Measurements from ENCODE around the gene CCDC157.

The CCDC157 gene

DNA sequence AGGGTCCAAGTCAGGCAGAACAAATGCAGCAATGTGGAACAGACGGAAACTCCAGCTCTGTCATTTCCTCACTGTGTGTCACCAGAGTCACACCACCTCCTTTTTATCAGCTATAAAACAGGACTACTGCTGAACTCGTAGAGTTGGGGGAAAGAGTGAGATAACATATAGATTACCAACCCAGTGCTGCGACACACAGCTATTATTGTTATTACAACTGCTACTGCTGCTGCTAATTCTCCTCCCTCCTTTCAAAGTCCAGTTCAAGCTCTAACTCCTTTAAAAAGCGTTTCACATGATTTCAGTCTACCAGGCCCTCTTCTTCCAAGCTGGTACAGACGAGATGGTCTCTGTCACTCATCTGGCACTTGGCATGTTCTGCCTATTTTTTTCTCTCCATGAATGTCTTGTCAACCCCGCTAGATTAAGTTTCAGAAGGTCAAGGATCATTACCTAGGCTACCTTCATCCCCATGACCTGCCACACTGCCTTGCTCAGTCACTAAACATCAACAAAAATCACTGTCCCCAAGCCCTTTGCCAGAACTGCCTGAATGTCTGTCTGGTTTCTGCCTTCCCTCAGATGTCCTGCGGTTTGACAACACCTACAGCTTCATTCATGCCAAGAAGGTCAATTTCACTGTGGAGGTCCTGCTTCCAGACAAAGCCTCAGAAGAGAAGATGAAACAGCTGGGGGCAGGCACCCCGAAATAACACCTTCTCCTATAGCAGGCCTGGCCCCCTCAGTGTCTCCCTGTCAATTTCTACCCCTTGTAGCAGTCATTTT, 65.1 kb downstream of the CCDC157 start:
- TF ChIP-seq SIN3A (IDR thresholded peaks at IDR 0.05; ENCODE audit: borderline replicate concordance, insufficient read depth, low read length) (no peak), FOXP2 (optimal IDR thresholded peaks at IDR 0.05; ENCODE audit: borderline replicate concordance, extremely low read depth, extremely low read length, insufficient read depth) (no peak), TAF1 (IDR thresholded peaks at IDR 0.05; ENCODE audit: borderline replicate concordance, insufficient read depth, low read length) (no peak), POLR2AphosphoS5 (IDR thresholded peaks at IDR 0.05; ENCODE audit: low read depth, low read length) (no peak)
- TF ChIP-seq, protein P1, sequence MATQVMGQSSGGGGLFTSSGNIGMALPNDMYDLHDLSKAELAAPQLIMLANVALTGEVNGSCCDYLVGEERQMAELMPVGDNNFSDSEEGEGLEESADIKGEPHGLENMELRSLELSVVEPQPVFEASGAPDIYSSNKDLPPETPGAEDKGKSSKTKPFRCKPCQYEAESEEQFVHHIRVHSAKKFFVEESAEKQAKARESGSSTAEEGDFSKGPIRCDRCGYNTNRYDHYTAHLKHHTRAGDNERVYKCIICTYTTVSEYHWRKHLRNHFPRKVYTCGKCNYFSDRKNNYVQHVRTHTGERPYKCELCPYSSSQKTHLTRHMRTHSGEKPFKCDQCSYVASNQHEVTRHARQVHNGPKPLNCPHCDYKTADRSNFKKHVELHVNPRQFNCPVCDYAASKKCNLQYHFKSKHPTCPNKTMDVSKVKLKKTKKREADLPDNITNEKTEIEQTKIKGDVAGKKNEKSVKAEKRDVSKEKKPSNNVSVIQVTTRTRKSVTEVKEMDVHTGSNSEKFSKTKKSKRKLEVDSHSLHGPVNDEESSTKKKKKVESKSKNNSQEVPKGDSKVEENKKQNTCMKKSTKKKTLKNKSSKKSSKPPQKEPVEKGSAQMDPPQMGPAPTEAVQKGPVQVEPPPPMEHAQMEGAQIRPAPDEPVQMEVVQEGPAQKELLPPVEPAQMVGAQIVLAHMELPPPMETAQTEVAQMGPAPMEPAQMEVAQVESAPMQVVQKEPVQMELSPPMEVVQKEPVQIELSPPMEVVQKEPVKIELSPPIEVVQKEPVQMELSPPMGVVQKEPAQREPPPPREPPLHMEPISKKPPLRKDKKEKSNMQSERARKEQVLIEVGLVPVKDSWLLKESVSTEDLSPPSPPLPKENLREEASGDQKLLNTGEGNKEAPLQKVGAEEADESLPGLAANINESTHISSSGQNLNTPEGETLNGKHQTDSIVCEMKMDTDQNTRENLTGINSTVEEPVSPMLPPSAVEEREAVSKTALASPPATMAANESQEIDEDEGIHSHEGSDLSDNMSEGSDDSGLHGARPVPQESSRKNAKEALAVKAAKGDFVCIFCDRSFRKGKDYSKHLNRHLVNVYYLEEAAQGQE (IDR thresholded peaks at IDR 0.05; ENCODE audit: insufficient read depth in 1 of 2, low read depth in 2 of 2, low read length in 2 of 2) = no peak

DNA sequence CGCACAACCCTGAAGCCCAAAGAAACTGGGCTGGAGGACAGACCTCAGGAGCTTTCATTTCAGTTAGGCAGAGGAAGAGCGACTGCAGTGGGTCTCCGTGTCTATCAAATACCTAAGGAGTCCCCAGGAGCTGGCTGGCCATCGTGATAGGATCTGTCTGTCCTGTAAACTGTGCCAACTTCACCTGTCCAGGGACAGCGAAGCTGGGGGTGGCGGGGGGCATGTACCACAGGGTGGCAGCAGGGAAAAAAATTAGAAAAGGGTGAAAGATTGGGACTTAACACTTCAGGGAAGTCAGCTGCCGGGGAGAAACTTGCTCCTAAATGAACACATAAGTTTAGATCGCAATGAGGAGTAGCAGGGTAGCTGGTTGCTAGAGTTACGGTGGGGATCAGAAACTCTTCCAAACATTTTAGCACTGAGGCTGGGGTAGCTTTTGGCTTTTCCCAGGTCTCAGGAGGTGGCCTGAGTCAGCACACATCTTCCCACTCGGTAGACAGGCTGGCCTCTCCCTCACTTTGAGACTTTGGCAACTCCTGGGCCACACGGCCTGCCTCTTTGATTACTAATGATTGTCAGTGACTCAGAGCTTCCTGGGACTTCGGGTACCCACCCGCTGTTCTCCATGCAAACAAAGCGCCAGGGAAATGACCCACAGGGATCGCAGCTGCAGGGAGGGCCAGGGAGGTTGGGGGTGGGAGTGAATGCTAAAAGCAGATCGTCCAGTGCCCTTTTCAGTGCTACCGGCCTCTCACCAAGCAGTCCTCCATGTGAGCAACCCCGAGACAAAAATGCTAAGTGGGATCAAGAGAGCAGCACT, 65.9 kb downstream of the CCDC157 start:
- TF ChIP-seq, protein P1 (IDR thresholded peaks at IDR 0.05; ENCODE audit: insufficient read depth in 1 of 2, low read depth in 2 of 2, low read length in 2 of 2) = no peak
- no peak for TF ChIP-seq FOXP2 (optimal IDR thresholded peaks at IDR 0.05; ENCODE audit: borderline replicate concordance, extremely low read depth, extremely low read length, insufficient read depth)
- TF ChIP-seq POLR2AphosphoS5 (IDR thresholded peaks at IDR 0.05; ENCODE audit: low read depth, low read length) = no peak
- TF ChIP-seq TAF1 (IDR thresholded peaks at IDR 0.05; ENCODE audit: borderline replicate concordance, insufficient read depth, low read length) = no peak
- TF ChIP-seq SIN3A (IDR thresholded peaks at IDR 0.05; ENCODE audit: borderline replicate concordance, insufficient read depth, low read length) = no peak

DNA sequence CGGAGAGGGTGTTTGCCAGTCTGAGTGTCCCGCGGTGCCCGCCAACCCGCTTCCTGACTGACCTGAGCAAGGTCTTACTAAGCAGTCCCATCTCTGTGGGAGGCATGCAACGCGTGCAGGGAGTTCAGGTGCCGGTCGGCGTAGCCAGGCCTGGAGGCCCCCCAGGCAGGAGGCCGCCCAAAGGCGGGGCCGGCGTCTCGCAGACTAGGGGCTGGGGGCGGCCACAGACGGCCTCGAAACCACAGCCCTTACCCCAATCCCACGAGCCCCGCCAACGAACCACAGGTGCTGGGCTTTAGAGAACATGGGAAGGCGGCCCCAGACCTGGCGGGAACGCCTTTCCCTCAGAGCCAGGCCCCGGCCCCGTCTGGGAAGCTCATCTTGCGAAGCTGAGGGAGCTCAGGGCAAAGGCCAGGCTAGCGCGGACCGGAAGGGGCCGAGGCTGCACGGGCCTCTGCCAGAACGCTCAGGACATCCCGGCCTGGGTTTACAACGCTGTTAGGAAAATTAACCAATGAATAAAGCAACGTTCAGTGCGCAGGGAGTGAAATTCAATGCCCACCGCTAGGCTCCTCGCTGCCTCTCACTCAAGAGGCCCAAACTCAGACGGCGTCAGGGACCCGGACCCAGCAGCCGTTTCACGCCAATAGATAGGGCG, 66.6 kb downstream of the CCDC157 start:
- TF ChIP-seq POLR2AphosphoS5 (IDR thresholded peaks at IDR 0.05; ENCODE audit: low read depth, low read length) (peak; percentile 69; the same call in 1 of the 2 replicates), TAF1 (IDR thresholded peaks at IDR 0.05; ENCODE audit: borderline replicate concordance, insufficient read depth, low read length) (0 out of 2 replicates have a peak, but pooled peaks have one; percentile 35), FOXP2 (optimal IDR thresholded peaks at IDR 0.05; ENCODE audit: borderline replicate concordance, extremely low read depth, extremely low read length, insufficient read depth) (no peak), SIN3A (IDR thresholded peaks at IDR 0.05; ENCODE audit: borderline replicate concordance, insufficient read depth, low read length) (0 out of 2 replicates have a peak, but pooled peaks have one; percentile 33)
- TF ChIP-seq, protein P1 (IDR thresholded peaks at IDR 0.05; ENCODE audit: insufficient read depth in 1 of 2, low read depth in 2 of 2, low read length in 2 of 2) = no peak

DNA sequence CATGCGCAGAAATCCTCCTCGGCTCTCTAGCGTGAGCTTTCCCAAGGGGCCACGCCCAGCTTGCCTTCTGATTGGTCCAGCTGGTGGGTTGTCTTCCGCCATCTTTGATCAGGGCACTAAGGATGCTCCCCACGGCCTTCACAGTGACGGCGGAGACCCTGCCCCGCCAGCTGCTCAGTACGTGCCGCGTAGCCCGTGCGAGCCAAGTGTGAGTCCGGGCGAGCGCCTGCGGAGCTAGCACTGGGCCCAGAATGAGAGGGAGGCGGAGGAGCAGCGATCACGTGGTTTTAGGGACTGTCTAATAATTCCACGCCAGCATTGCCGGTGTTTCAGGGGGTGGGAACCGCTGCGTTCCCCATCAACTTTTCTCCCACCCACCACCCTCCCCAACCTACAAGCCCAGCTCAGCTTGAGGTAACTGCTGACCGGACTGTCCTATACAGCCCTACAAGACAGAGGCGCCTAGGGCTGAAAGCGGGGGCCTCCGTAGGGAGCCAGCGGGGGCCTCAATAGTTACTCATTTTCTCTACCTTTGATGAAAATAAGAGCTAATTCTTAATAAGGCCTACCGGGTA, 67.2 kb downstream of the CCDC157 start:
- TF ChIP-seq TAF1 (IDR thresholded peaks at IDR 0.05; ENCODE audit: borderline replicate concordance, insufficient read depth, low read length) = peak; percentile 60; the same call in 1 of the 2 replicates
- peak; percentile 64 for TF ChIP-seq POLR2AphosphoS5 (IDR thresholded peaks at IDR 0.05; ENCODE audit: low read depth, low read length)
- TF ChIP-seq FOXP2 (optimal IDR thresholded peaks at IDR 0.05; ENCODE audit: borderline replicate concordance, extremely low read depth, extremely low read length, insufficient read depth) = peak; percentile 88
- no peak for TF ChIP-seq SIN3A (IDR thresholded peaks at IDR 0.05; ENCODE audit: borderline replicate concordance, insufficient read depth, low read length)

All from PFSK-1 (cell line).